Ascending aorta (tissue), 2 donors: Measurements from ENCODE around the gene TDRD5. TPM values are rescaled to one million over a fixed set of nuclear protein-coding genes. Genes with fewer than 3 reads are reported as not detected.

Source experiments
- DNase-seq, 2 donors: peaks; one replicate each; pipeline ENCODE4 v3.0.0-alpha.2; 2019; ENCODE audit warnings: low spot score in 2 of 2
- H3K27ac ChIP-seq, 2 donors: fragments of 200-600 bp; sonication (generic); one replicate each; pipeline ENCODE4 v1.5.1; 2016 to 2017; ENCODE audit warnings: mild to moderate bottlenecking in 1 of 2
- H3K27me3 ChIP-seq: fragments of 200-600 bp; sonication (generic); one replicate; pipeline ENCODE4 v1.5.1; 2017
- H3K36me3 ChIP-seq, 2 donors: fragments of 200-600 bp; sonication (generic); one replicate each; pipeline ENCODE4 v1.5.1; 2016
- H3K4me1 ChIP-seq, 2 donors: fragments of 200-600 bp; sonication (generic); one replicate each; pipeline ENCODE4 v1.5.1; 2016 to 2017; ENCODE audit warnings: mild to moderate bottlenecking in 1 of 2
- H3K4me3 ChIP-seq, 2 donors: fragments of 200-600 bp; sonication (generic); one replicate each; pipeline ENCODE4 v1.5.1; 2016 to 2017; ENCODE audit warnings: mild to moderate bottlenecking in 1 of 2
- H3K9me3 ChIP-seq, 2 donors: fragments of 200-600 bp; sonication (generic); one replicate each; pipeline ENCODE4 v1.5.1; 2016
- CTCF ChIP-seq, 3 experiments: fragments of 200-600 bp in 2 of 3; fragments of 450-650 bp in 1 of 3; sonication (generic) in 2 of 3; IDR thresholded peaks; one replicate each; pipeline ENCODE4 v1.5.1; 2016 to 2019; ENCODE audit warnings: antibody characterized with exemption in 3 of 3, mild to moderate bottlenecking in 1 of 3, moderate library complexity in 1 of 3
- intact Hi-C: fragments of 100-400 bp; cut with DNase I; formaldehyde crosslinking; loops from one replicate; pipeline ENCODE4 v1.15.1; 2023
- total RNA-seq: library from RNA; depleted of rRNA; stranded (reverse); fragments of >200 nt; gene quantifications from one replicate; pipeline ENCODE4 v1.1.0, GENCODE V29; 2016

TDRD5 gene
- total RNA-seq, 1 donor from 2014 or later = not detected

GRCh38 chr1:179589509-179589908 lies 2.1 kb upstream of the TDRD5 start:
- no peak for DNase-seq

GRCh38 chr1:179590671-179591070 lies 961 bp upstream of the TDRD5 start:
- no peaks in the 10 kb centered on the region for H3K36me3 ChIP-seq
- peaks cover 0 to 2% of the 10 kb centered on the region in 2 donors for H3K4me1 ChIP-seq
- H3K27ac ChIP-seq = no peak overlapping the region
- peaks cover 0 to 6% of the 10 kb centered on the region in 2 donors for H3K9me3 ChIP-seq
- H3K27me3 ChIP-seq = no peaks in the 10 kb centered on the region
- TF ChIP-seq CTCF (IDR thresholded peaks at IDR 0.05) = no peak
- H3K4me3 ChIP-seq = no peak overlapping the region
- intact Hi-C loops = no loop called here
- no peak for DNase-seq

More at GRCh38 chr1:179589509-179589908, 2.1 kb upstream of the TDRD5 start:
- Histone ChIP-seq H3K36me3 (no peaks in the 10 kb centered on the region), H3K9me3 (peaks cover 0 to 6% of the 10 kb centered on the region in 2 donors), H3K27ac (no peak overlapping the region), H3K4me1 (peaks cover 0 to 2% of the 10 kb centered on the region in 2 donors), H3K27me3 (no peaks in the 10 kb centered on the region), H3K4me3 (no peak overlapping the region)
- intact Hi-C loops = loop anchor here (10.0 kb wide), 1 partner anchor 505 kb away; the partner anchor contains the start of gene TOR3A
- TF ChIP-seq CTCF (IDR thresholded peaks at IDR 0.05) = no peak

DNA sequence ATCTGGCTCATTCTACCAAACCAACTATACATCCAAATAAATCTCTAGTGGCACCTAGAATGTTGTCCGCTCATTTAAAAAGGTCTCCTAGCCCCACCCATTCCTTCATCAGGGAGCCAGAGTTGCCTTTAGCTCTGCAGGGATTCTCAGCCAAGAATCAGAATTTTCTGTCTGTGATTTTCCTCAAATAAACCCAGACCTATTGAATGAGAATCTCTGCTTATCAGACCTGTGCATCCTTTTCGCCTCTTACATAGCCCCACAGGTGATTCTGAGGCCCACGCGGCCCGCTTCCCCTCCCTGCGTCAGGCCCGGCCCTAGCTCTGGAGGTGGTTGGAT lies 410 bp upstream of the TDRD5 start:
- H3K4me3 ChIP-seq = peak overlapping the region in 1 of 2 donors; percentile 17
- peaks cover 0 to 6% of the 10 kb centered on the region in 2 donors for H3K9me3 ChIP-seq
- DNase-seq = no peak
- H3K27ac ChIP-seq = no peak overlapping the region
- no peaks in the 10 kb centered on the region for H3K36me3 ChIP-seq
- TF ChIP-seq CTCF (IDR thresholded peaks at IDR 0.05) = no peak
- no peaks in the 10 kb centered on the region for H3K27me3 ChIP-seq
- intact Hi-C loops = no loop called here
- H3K4me1 ChIP-seq = peaks cover 0 to 2% of the 10 kb centered on the region in 2 donors

DNA sequence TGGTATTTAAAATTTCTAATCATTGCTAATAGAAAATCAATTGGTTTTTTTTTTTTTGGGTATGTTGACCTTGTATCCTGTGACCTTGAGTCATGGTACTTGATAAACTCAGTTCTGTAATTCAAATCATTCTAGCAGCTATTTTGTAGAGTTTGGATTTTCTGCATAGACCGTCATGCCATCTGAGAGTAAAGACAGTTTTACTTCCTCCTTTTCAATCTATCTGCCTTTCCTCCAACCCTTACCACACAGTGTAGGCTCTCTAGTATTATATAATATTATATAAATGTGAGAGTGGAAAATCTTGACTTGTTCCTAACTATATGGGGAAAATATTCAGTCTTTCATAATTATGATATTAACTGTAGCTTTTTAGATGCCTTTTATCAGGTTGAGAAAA lies 7.0 kb downstream of the TDRD5 start:
- intact Hi-C loops = no loop called here
- H3K27me3 ChIP-seq = no peaks in the 10 kb centered on the region
- H3K36me3 ChIP-seq = no peaks in the 10 kb centered on the region
- H3K4me1 ChIP-seq = no peaks in the 10 kb centered on the region
- DNase-seq = no peak
- H3K9me3 ChIP-seq = no peaks in the 10 kb centered on the region
- H3K27ac ChIP-seq = no peak overlapping the region
- H3K4me3 ChIP-seq = no peak overlapping the region
- no peak for TF ChIP-seq CTCF (IDR thresholded peaks at IDR 0.05)

- Histone ChIP-seq H3K36me3 (no peaks in the 10 kb centered on the region), H3K9me3 (no peaks in the 10 kb centered on the region), H3K4me3 (no peak overlapping the region), H3K27me3 (no peaks in the 10 kb centered on the region), H3K4me1 (no peaks in the 10 kb centered on the region), H3K27ac (no peak overlapping the region)
- intact Hi-C loops = no loop called here
- no peak for DNase-seq
- peak in 1 of 3 experiments; percentile 31 for TF ChIP-seq CTCF (IDR thresholded peaks at IDR 0.05)
Observed at GRCh38 chr1:179599623-179600249, 8.1 kb downstream of the TDRD5 start.

DNA sequence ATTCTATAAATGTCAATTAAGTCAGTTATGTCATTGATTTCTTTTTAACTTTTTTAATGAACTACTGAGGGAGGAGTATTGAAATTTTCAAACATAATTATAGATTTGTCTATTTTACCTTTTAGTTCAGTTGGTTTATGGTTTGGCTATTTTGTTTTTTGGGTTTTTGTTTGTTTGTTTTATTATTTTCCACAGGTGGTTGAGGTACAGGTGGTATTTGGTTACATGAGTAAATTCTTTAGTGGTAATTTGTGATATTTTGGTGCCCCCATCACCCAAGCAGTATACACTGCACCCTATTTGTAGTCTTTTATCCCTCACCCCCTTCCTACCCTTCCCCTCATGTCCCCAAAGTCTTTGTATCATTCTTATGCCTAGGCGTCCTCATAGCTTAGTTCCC lies 9.5 kb downstream of the TDRD5 start:
- Histone ChIP-seq H3K4me1 (no peaks in the 10 kb centered on the region), H3K4me3 (no peak overlapping the region), H3K36me3 (no peaks in the 10 kb centered on the region), H3K27ac (no peak overlapping the region), H3K27me3 (no peaks in the 10 kb centered on the region), H3K9me3 (no peaks in the 10 kb centered on the region)
- no peak for DNase-seq
- no peak for TF ChIP-seq CTCF (IDR thresholded peaks at IDR 0.05)
- intact Hi-C loops = no loop called here
